Activated CD4-positive, alpha-beta T cell treated with anti-CD3 and anti-CD28 coated beads, Interleukin-2, amount 50 U/mL, for 48 hours (primary cell): ENCODE measurements around the gene CNTN1.

Experiments
- DNase-seq, 2 experiments: peaks; one replicate each; pipeline ENCODE4 v3.0.0-alpha.2; 2020

The CNTN1 gene

GRCh38 chr12:40986001-40986400 is 293.8 kb downstream of the CNTN1 start:
- no peak for DNase-seq

GRCh38 chr12:40988355-40988754 is 296.1 kb downstream of the CNTN1 start:
- DNase-seq: no peak

- DNase-seq: no peak
These were observed 296.6 kb downstream of the CNTN1 start for GRCh38 chr12:40988824-40989223.

- DNase-seq: no peak
These were observed 297.5 kb downstream of the CNTN1 start for GRCh38 chr12:40989785-40990184.

GRCh38 chr12:40992158-40992557 is 299.9 kb downstream of the CNTN1 start:
- no peak for DNase-seq

GRCh38 chr12:40992674-40993073 is 300.4 kb downstream of the CNTN1 start:
- DNase-seq: no peak

GRCh38 chr12:40993158-40993557 is 300.9 kb downstream of the CNTN1 start:
- DNase-seq: no peak

GRCh38 chr12:40996091-40996490 is 303.9 kb downstream of the CNTN1 start:
- DNase-seq: no peak

GRCh38 chr12:40999210-40999609 is 307.0 kb downstream of the CNTN1 start:
- no peak for DNase-seq

GRCh38 chr12:41008472-41008871 is 316.2 kb downstream of the CNTN1 start:
- no peak for DNase-seq

- no peak for DNase-seq
These were observed 319.7 kb downstream of the CNTN1 start for GRCh38 chr12:41011939-41012338.

- no peak for DNase-seq
These were observed 321.8 kb downstream of the CNTN1 start for GRCh38 chr12:41013881-41014642.

GRCh38 chr12:41014643-41015020 is 322.4 kb downstream of the CNTN1 start:
- no peak for DNase-seq

GRCh38 chr12:41018010-41018409 is 325.8 kb downstream of the CNTN1 start:
- DNase-seq: no peak

GRCh38 chr12:41019461-41019860 is 327.2 kb downstream of the CNTN1 start:
- DNase-seq: no peak

- no peak for DNase-seq
These were observed 331.6 kb downstream of the CNTN1 start for GRCh38 chr12:41023836-41024235.

- no peak for DNase-seq
These were observed 333.9 kb downstream of the CNTN1 start for GRCh38 chr12:41026151-41026550.

GRCh38 chr12:41032386-41032785 is 340.1 kb downstream of the CNTN1 start:
- no peak for DNase-seq

GRCh38 chr12:41034686-41035085 is 342.4 kb downstream of the CNTN1 start:
- DNase-seq: no peak

- no peak for DNase-seq
These were observed 347.2 kb downstream of the CNTN1 start for GRCh38 chr12:41039461-41039860.

GRCh38 chr12:41045509-41045908 is 353.3 kb downstream of the CNTN1 start:
- DNase-seq: no peak

- no peak for DNase-seq
These were observed 356.8 kb downstream of the CNTN1 start for GRCh38 chr12:41049033-41049432.

GRCh38 chr12:41051954-41052353 is 359.7 kb downstream of the CNTN1 start:
- DNase-seq: no peak

- no peak for DNase-seq
These were observed 360.2 kb downstream of the CNTN1 start for GRCh38 chr12:41052441-41052840.

GRCh38 chr12:41053046-41053445 is 360.8 kb downstream of the CNTN1 start:
- no peak for DNase-seq
